BJ (cell line): ENCODE data around the gene SOX30. TPM values are rescaled to one million over a fixed set of nuclear protein-coding genes. Genes with fewer than 3 reads are reported as not detected.

Experiments used
- CTCF ChIA-PET: fragments of 350-600 bp; formaldehyde crosslinking; extraction: SDS; loops from one replicate; lab custom pipeline; 2021; ENCODE audit warnings: antibody characterized with exemption, inconsistent platforms; lab: Yijun Ruan, JAX
- POLR2A ChIA-PET: fragments of 300-600 bp; sonication (Branson Sonifier 250); formaldehyde crosslinking; extraction: SDS; loops from one replicate; lab custom pipeline; 2021; ENCODE audit warnings: antibody characterized with exemption; lab: Charles Lee
- DNase-seq: peaks from one replicate; pipeline ENCODE4 v3.0.0-alpha.2; 2011; ENCODE audit warnings: low read depth
- H3K27me3 ChIP-seq: 2 replicates; pipeline ENCODE4 v1.6.0; 2011; ENCODE audit warnings: low read length; ENCODE audit not compliant: control insufficient read depth, insufficient read depth
- H3K36me3 ChIP-seq: 2 replicates; pipeline ENCODE4 v1.5.1; 2011; ENCODE audit warnings: low read length; ENCODE audit not compliant: control insufficient read depth, insufficient read depth
- H3K4me3 ChIP-seq: 2 replicates; pipeline ENCODE4 v1.5.1; 2011; ENCODE audit warnings: low read depth, mild to moderate bottlenecking, control low read depth, low read length
- CTCF ChIP-seq: IDR thresholded peaks from 2 replicates; pipeline ENCODE4 v1.5.1; 2011; ENCODE audit warnings: low read depth, mild to moderate bottlenecking, control low read depth, inconsistent platforms, low read length, moderate library complexity; ENCODE audit not compliant: insufficient read depth
- polyA plus RNA-seq: library from polyadenylated mRNA; depleted of rRNA; stranded (reverse); fragments of >200 nt; gene quantifications from 2 replicates; pipeline ENCODE4 v1.2.3, GENCODE V29; 2011

Gene SOX30
- polyA plus RNA-seq, 1 experiment: 0.07 TPM

GRCh38 chr5:157626831-157627230 lies 25.4 kb downstream of the SOX30 start:
- no peak for TF ChIP-seq CTCF
- CTCF ChIA-PET: no interaction called here
- no peak overlapping the region for H3K4me3 ChIP-seq
- POLR2A ChIA-PET: no interaction called here
- no peaks in the 10 kb centered on the region for H3K27me3 ChIP-seq
- no peaks in the 10 kb centered on the region for H3K36me3 ChIP-seq
- no peak for DNase-seq

GRCh38 chr5:157624144-157624543 lies 28.1 kb downstream of the SOX30 start:
- no peak for TF ChIP-seq CTCF
- no peak for DNase-seq
- H3K4me3 ChIP-seq: no peak overlapping the region
- CTCF ChIA-PET: no interaction called here
- no peaks in the 10 kb centered on the region for H3K27me3 ChIP-seq
- no peaks in the 10 kb centered on the region for H3K36me3 ChIP-seq
- POLR2A ChIA-PET: no interaction called here

GRCh38 chr5:157620776-157621175 lies 31.5 kb downstream of the SOX30 start:
- Histone ChIP-seq H3K27me3 (no peaks in the 10 kb centered on the region), H3K4me3 (no peak overlapping the region), H3K36me3 (no peaks in the 10 kb centered on the region)
- ChIA-PET POLR2A (no interaction called here), CTCF (no interaction called here)
- DNase-seq: no peak
- no peak for TF ChIP-seq CTCF

GRCh38 chr5:157618191-157618765 lies 34.0 kb downstream of the SOX30 start:
- ChIA-PET POLR2A (no interaction called here), CTCF (interaction anchor here (0.6 to 1.4 kb wide), 2 partner anchors 13 to 74 kb away, joined by 3 read pairs; no protein-coding TSS in a partner anchor)
- TF ChIP-seq CTCF: no peak

GRCh38 chr5:157616785-157617184 lies 35.5 kb downstream of the SOX30 start:
- Histone ChIP-seq H3K36me3 (no peaks in the 10 kb centered on the region), H3K4me3 (no peak overlapping the region), H3K27me3 (no peaks in the 10 kb centered on the region)
- ChIA-PET CTCF (interaction anchor here (1.4 kb wide), 1 partner anchor 14 kb away, joined by 3 read pairs; no protein-coding TSS in a partner anchor), POLR2A (no interaction called here)
- no peak for DNase-seq
- no peak for TF ChIP-seq CTCF

More at GRCh38 chr5:157618191-157618765, 34.0 kb downstream of the SOX30 start:
- no peaks in the 10 kb centered on the region for H3K36me3 ChIP-seq
- no peaks in the 10 kb centered on the region for H3K27me3 ChIP-seq
- no peak for DNase-seq
- H3K4me3 ChIP-seq: no peak overlapping the region
